K562 (cell line): ENCODE measurements around the gene NDUFC2. TPM values are rescaled to one million over a fixed set of nuclear protein-coding genes. Genes with fewer than 3 reads are reported as not detected.

Experiments
- ATAC-seq: fragments of 200-7000 bp; cut with Tn5 transposase; 3 replicates; pipeline ENCODE4 v1.9.1; 2020; ENCODE audit warnings: moderate library complexity
- BruUV-seq: library from RNA; stranded (reverse); fragments of 400-500 nt; replicated peaks from 2 replicates; lab custom pipeline; 2021; lab: Mats Ljungman, UMichigan
- CTCF ChIA-PET: fragments of 300-600 bp; formaldehyde crosslinking; extraction: SDS; loops from one replicate; lab custom pipeline; 2021; ENCODE audit warnings: low intra/inter-chr PET ratio; lab: Yijun Ruan, JAX
- POLR2A ChIA-PET: fragments of 300-600, 350-650 bp; sonication (Branson Sonifier 250); formaldehyde crosslinking; extraction: SDS; loops from one replicate; lab custom pipeline; 2021; ENCODE audit warnings: antibody characterized with exemption, inconsistent platforms; lab: Yijun Ruan, JAX
- DNase-seq, 4 experiments: peaks; one replicate each; pipeline versions ENCODE4 v3.0.0 to v3.0.0-alpha.2; 2011 to 2018; ENCODE audit warnings: low spot score in 3 of 4, mixed read lengths in 3 of 4; ENCODE audit errors: extremely low read depth in 1 of 4
- FAIRE-seq: peaks from 2 replicates; lab custom pipeline; 2011; peaks lifted over from hg19 to GRCh38; lab: Jason Lieb, UNC
- H2AFZ ChIP-seq: 2 replicates; pipeline ENCODE4 v1.6.0; 2011; ENCODE audit warnings: low read depth, low read length, control low read depth, inconsistent platforms
- H3K27ac ChIP-seq: fragments of 200-600 bp; 3 replicates; pipeline ENCODE4 v1.8.0; 2011; ENCODE audit warnings: low read depth, mild to moderate bottlenecking, control low read depth, inconsistent platforms, low read length, moderate library complexity, mixed read lengths; ENCODE audit errors: extremely low read depth
- H3K27me3 ChIP-seq, 2 experiments: fragments of 300-600 bp in 1 of 2; 2 replicates in 1 of 2; 3 replicates in 1 of 2; pipeline versions ENCODE4 v1.6.0 to v1.8.0; 2011; ENCODE audit warnings: inconsistent platforms in 2 of 2, low read length in 2 of 2, mild to moderate bottlenecking in 1 of 2, mixed read lengths in 1 of 2, moderate library complexity in 1 of 2; ENCODE audit not compliant: control insufficient read depth in 2 of 2, insufficient read depth in 2 of 2
- H3K36me3 ChIP-seq: fragments of 300-600 bp; 3 replicates; pipeline ENCODE4 v1.8.0; 2011; ENCODE audit warnings: mild to moderate bottlenecking, low read length, inconsistent platforms; ENCODE audit not compliant: control insufficient read depth, insufficient read depth
- H3K4me1 ChIP-seq, 2 experiments: fragments of 200-600 bp in 1 of 2; replicated peaks in 1 of 2; 2 replicates in 1 of 2; 3 replicates in 1 of 2; pipeline versions ENCODE4 v1.5.1 to v1.8.0; 2011; ENCODE audit warnings: inconsistent platforms in 2 of 2, low read length in 2 of 2, mild to moderate bottlenecking in 1 of 2, mixed read lengths in 1 of 2, moderate library complexity in 1 of 2; ENCODE audit not compliant: control insufficient read depth in 2 of 2, insufficient read depth in 2 of 2
- H3K4me2 ChIP-seq: 2 replicates; pipeline ENCODE4 v1.6.1; 2011; ENCODE audit warnings: low read length, control low read depth, inconsistent platforms, mixed read lengths; ENCODE audit not compliant: insufficient read depth
- H3K4me3 ChIP-seq: fragments of 200-600 bp; sonication (generic), shearing (Covaris generic); 2 replicates; pipeline ENCODE4 v1.5.1; 2016; ENCODE audit warnings: control low read depth, inconsistent platforms
- H3K79me2 ChIP-seq: fragments of 200-600 bp; 3 replicates; pipeline ENCODE4 v1.8.0; 2011; ENCODE audit warnings: low read length, inconsistent platforms; ENCODE audit not compliant: control insufficient read depth, insufficient read depth
- H3K9ac ChIP-seq, 2 experiments: 2 replicates each; pipeline versions ENCODE4 v1.6.0 to v1.6.1; 2011; ENCODE audit warnings: low read depth in 2 of 2, low read length in 2 of 2, control low read depth in 1 of 2, inconsistent platforms in 1 of 2, mild to moderate bottlenecking in 1 of 2, mixed read lengths in 1 of 2; ENCODE audit not compliant: insufficient read depth in 1 of 2
- H3K9me1 ChIP-seq: one replicate; pipeline ENCODE4 v1.6.0; 2011; ENCODE audit warnings: inconsistent platforms, mild to moderate bottlenecking, low read length, moderate library complexity; ENCODE audit not compliant: control insufficient read depth, insufficient read depth
- H3K9me3 ChIP-seq: replicated peaks from 2 replicates; pipeline ENCODE4 v1.5.1; 2011; ENCODE audit warnings: low read depth, low read length, inconsistent platforms; ENCODE audit not compliant: control insufficient read depth, insufficient read depth
- H4K20me1 ChIP-seq: replicated peaks from 2 replicates; pipeline ENCODE4 v1.6.1; 2011; ENCODE audit warnings: low read length, inconsistent platforms, mixed read lengths; ENCODE audit not compliant: control insufficient read depth, insufficient read depth
- SMAD1 ChIP-seq: fragments of 150-350 bp; IDR thresholded peaks from 2 replicates; pipeline ENCODE4 v1.6.1; 2014; ENCODE audit warnings: low read length, low read depth; ENCODE audit not compliant: partially characterized antibody
- ZFP36 ChIP-seq: fragments of 150-350 bp; IDR thresholded peaks from 2 replicates; pipeline ENCODE4 v1.6.1; 2018; ENCODE audit warnings: low read length, low read depth; ENCODE audit not compliant: partially characterized antibody
- ZKSCAN3 ChIP-seq: fragments of 250-450 bp; sonication (Bioruptor Pico); IDR thresholded peaks from 2 replicates; pipeline ENCODE4 v1.4.0; 2020
- ZNF12 ChIP-seq: sonication (generic); formaldehyde crosslinking; IDR thresholded peaks from 2 replicates; pipeline ENCODE4 v1.4.0; 2020; ENCODE audit warnings: mild to moderate bottlenecking, missing genetic modification reagents
- ZNF436 ChIP-seq: fragments of 250-450, 450-650 bp; sonication (Bioruptor Pico); formaldehyde crosslinking; IDR thresholded peaks from 2 replicates; pipeline ENCODE4 v1.7.0; 2020; ENCODE audit warnings: mild to moderate bottlenecking
- ZNF445 ChIP-seq: fragments of 250-450 bp; sonication (Bioruptor Pico); IDR thresholded peaks from 2 replicates; pipeline ENCODE4 v1.4.0; 2020; ENCODE audit warnings: low read depth, mild to moderate bottlenecking, moderate library complexity
- ZNF57 ChIP-seq: fragments of 450-650 bp; formaldehyde crosslinking; IDR thresholded peaks from 2 replicates; pipeline ENCODE4 v1.4.0; 2020; ENCODE audit warnings: mild to moderate bottlenecking, moderate library complexity
- WGBS: fragments of 100-300 bp; shearing (Covaris generic); methylation state at CpG from one replicate; pipeline ENCODE4 v1.1.6; 2016; ENCODE audit warnings: low coverage, mixed read lengths; ENCODE audit not compliant: insufficient coverage; ENCODE audit errors: missing lambda C conversion rate; 5-methylcytosine and 5-hydroxymethylcytosine counted together
- in situ Hi-C: fragments of 300-500 bp; cut with MboI; formaldehyde crosslinking; loops from 4 replicates; pipeline ENCODE4 v1.15.0; 2018; ENCODE audit warnings: inconsistent platforms, mixed read lengths
- intact Hi-C: fragments of 100-400 bp; cut with micrococcal nuclease; formaldehyde crosslinking; loops from 2 replicates; pipeline ENCODE4 v1.14.2; 2022
- polyA plus RNA-seq, 8 experiments: library from polyadenylated mRNA; depleted of rRNA in 4 of 8; stranded (reverse) in 5 of 8; unstranded in 3 of 8; fragments of >200 nt; fragmentation: Nextera tagmentation in 2 of 8; fragmentation: Illumina TruSeq in 1 of 8; extraction: Ambion mirVana in 2 of 8; extraction: Trizol in 1 of 8; gene quantifications; 2 replicates each; pipeline versions ENCODE4 v1.2.1 to v1.2.3, GENCODE V29; 2011 to 2014; ENCODE audit warnings: inconsistent platforms in 1 of 8, missing spikeins in 1 of 8
- total RNA-seq, 7 experiments: library from RNA; depleted of rRNA in 6 of 7; stranded (reverse); fragments of >200 nt in 6 of 7; fragmentation: Illumina TruSeq in 2 of 7; extraction: Trizol in 2 of 7; gene quantifications; 2 replicates each; pipeline versions ENCODE4 v1.2.1 to v1.2.3, GENCODE V29; 2011 to 2021; ENCODE audit warnings: low replicate concordance in 1 of 7
- TF ChIP-seq, protein P1 (sequence below): fragments of 150-350 bp; IDR thresholded peaks from 2 replicates; pipeline ENCODE4 v1.6.1; 2014; ENCODE audit warnings: low read depth, mild to moderate bottlenecking, low read length, borderline replicate concordance

The NDUFC2 gene
- total and polyA plus RNA-seq, 9 of the 15 experiments (the other 6 are each of a cell fraction or from before 2014, with no cell fraction given) = 168 to 1,119 (median 442) TPM

DNA sequence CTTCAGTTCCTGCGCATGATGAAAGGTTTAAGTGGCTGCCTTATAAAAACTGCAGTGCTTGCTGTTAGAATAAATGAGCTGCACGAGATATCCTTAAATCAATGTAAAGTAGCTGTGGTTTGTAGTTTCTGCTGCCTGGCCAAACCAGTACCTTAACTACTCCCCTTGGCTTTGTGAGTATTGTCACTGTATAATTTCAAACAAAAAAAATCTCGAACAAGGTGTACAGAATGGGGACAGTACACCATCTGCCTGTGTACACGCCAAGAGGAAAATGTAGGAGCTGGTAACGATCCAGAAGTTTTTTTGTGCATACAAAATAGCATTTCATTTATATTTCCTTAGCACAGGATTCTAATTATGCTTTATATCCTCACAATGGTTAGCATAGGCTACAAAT lies 20.6 kb upstream of the NDUFC2 start:
- in situ Hi-C loops = no loop called here
- ChIA-PET CTCF (no interaction called here), POLR2A (no interaction called here)
- no peak for FAIRE-seq
- TF ChIP-seq SMAD1 = no peak
- no peak for TF ChIP-seq ZNF57 (CRISPR knock-in tag)
- TF ChIP-seq ZFP36 = no peak
- no peak for TF ChIP-seq ZNF445 (CRISPR knock-in tag)
- no peak for TF ChIP-seq ZNF436 (CRISPR knock-in tag)
- no peak for TF ChIP-seq ZKSCAN3 (CRISPR knock-in tag)
- TF ChIP-seq, protein P1, sequence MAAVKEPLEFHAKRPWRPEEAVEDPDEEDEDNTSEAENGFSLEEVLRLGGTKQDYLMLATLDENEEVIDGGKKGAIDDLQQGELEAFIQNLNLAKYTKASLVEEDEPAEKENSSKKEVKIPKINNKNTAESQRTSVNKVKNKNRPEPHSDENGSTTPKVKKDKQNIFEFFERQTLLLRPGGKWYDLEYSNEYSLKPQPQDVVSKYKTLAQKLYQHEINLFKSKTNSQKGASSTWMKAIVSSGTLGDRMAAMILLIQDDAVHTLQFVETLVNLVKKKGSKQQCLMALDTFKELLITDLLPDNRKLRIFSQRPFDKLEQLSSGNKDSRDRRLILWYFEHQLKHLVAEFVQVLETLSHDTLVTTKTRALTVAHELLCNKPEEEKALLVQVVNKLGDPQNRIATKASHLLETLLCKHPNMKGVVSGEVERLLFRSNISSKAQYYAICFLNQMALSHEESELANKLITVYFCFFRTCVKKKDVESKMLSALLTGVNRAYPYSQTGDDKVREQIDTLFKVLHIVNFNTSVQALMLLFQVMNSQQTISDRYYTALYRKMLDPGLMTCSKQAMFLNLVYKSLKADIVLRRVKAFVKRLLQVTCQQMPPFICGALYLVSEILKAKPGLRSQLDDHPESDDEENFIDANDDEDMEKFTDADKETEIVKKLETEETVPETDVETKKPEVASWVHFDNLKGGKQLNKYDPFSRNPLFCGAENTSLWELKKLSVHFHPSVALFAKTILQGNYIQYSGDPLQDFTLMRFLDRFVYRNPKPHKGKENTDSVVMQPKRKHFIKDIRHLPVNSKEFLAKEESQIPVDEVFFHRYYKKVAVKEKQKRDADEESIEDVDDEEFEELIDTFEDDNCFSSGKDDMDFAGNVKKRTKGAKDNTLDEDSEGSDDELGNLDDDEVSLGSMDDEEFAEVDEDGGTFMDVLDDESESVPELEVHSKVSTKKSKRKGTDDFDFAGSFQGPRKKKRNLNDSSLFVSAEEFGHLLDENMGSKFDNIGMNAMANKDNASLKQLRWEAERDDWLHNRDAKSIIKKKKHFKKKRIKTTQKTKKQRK = no peak
- TF ChIP-seq ZNF12 (CRISPR knock-in tag) = no peak
- no peaks in the 10 kb centered on the region for H3K9me3 ChIP-seq
- no peak overlapping the region for H3K4me2 ChIP-seq
- BruUV-seq = no TSS peak
- H3K9me1 ChIP-seq = no peaks in the 10 kb centered on the region
- peaks cover 59% of the 10 kb centered on the region for H3K36me3 ChIP-seq
- H3K4me3 ChIP-seq = no peak overlapping the region
- no peaks in the 10 kb centered on the region for H3K79me2 ChIP-seq
- intact Hi-C loops = no loop called here
- no peak for ATAC-seq
- H3K4me1 ChIP-seq = no peaks in the 10 kb centered on the region
- H2AFZ ChIP-seq = no peak overlapping the region
- H3K9ac ChIP-seq = no peak overlapping the region
- H3K27me3 ChIP-seq = no peaks in the 10 kb centered on the region
- 74% methylated on average over 5 of the region's 5 CpGs for WGBS
- no peaks in the 10 kb centered on the region for H4K20me1 ChIP-seq
- no peak for DNase-seq
- no peak overlapping the region for H3K27ac ChIP-seq
